GM19455 (cell line): ENCODE results near the gene DGCR2.
"Not testable (repeated sequence)": the region's sequence is repeated elsewhere in the genome, so short reads cannot be mapped to it uniquely, and the experiment has no call there.

Source experiments
- ATAC-seq: cut with Tn5 transposase; IDR thresholded peaks from one replicate; pipeline ENCODE4 v1.9.1; 2021; ENCODE audit not compliant: unreplicated experiment

DGCR2 gene

DNA sequence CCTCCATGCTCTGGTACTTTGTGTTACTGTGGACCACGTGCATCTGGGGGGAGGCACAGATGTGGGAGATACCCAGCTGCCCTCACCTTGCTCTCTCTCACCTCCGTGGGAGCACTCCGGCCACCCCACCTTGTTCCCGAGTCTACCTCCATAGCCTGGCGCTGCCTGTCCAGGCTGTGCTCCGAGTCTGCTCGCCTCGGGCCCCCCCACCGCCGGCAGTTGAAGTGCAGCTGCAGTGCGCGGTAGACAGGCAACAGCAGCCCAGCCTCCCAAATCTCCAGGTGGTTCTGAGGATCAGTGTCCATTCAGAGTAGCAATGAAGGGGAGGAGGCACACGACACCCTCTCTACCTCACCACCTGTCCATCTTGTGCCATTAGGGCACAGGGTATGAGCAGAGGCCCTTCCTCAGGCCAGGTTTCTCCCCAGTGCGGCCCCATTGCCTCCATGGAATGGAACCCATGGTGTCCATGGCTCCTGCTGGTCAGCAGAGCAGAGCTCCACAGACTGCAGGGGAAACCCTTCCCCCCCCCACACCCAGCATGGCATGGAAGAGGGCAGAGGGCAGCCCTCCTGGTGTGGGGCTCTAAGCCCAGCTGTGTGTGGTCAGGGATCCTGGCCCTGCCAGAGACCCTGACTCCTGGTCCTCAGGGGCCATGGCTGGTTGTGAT is 89.2 kb downstream of the DGCR2 start:
- ATAC-seq = not testable (repeated sequence)

- not testable (repeated sequence) for ATAC-seq
These were observed 89.9 kb downstream of the DGCR2 start for GRCh38 chr22:19032156-19032785.

GRCh38 chr22:19030889-19031252 is 91.3 kb downstream of the DGCR2 start:
- ATAC-seq = not testable (repeated sequence)

- ATAC-seq = not testable (repeated sequence)
These were observed 91.9 kb downstream of the DGCR2 start for GRCh38 chr22:19030226-19030888.

- not testable (repeated sequence) for ATAC-seq
These were observed 92.8 kb downstream of the DGCR2 start for GRCh38 chr22:19029113-19030103.

GRCh38 chr22:19028060-19028455 is 94.2 kb downstream of the DGCR2 start:
- ATAC-seq = not testable (repeated sequence)

- ATAC-seq = not testable (repeated sequence)
These were observed 94.7 kb downstream of the DGCR2 start for GRCh38 chr22:19027371-19028059.

DNA sequence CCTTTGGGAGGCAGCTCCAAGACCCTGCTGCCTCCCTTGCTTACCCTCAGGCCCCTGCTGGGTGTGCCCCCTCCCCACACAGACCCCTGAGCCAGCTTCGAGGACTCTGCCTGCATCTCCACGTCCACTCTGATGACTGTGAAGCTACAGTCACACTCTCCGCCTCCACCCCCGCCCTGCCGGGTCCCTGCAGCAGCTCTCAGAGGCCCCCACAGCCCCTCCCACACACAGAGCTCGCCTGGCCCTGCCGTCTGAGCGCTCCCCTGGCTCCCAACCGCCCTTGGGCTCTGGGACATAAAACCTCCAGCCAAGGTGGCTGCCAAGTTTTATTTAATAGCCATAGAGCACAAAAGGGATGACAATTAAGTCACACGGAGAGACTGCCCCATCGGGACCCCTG is 96.1 kb downstream of the DGCR2 start:
- ATAC-seq = not testable (repeated sequence)

DNA sequence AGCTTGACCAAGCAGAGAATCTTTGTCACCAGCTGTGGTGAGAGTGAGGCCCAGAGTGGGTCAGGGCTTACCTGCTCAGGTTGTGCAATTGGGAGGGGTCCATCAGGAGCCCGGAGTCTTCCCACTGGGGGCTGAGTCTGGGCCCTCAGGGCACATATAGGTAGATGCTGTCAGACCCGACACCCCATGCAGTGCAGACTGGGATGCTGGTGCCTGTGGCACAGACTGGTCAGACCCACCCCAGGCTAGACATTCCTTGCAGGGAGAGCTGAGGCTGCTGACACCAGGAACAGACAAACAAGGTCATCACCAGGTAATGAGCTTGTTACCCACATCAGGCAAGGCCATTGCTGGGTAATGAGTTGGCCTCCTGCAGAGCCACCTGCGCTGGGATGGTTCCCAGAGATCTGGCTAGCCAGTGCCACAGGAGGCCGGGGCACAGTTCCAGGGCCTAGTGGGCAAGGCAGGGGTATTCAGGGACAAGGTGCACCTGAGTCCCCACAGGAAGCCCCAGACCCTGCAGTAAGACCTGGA is 97.2 kb downstream of the DGCR2 start:
- ATAC-seq = not testable (repeated sequence)

DNA sequence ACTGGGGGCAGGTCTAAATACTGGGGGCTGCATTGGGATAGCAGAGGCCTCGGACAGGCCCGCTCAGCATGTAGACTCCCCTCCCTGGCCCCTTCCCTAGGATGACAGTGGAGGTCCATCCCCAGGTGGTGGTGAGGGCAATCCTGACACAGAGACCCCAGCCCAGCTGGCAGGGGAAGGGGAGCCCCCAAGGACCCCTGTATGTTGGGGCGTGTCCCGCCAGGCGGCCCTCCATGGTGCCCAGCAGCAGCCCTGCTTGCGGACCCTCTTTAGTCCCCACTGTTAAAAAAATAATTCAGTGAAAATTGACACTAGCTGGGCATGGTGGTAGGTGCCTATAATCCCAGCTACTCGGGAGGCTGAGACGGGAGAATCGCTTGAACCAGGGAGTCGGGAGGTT is 98.3 kb downstream of the DGCR2 start:
- not testable (repeated sequence) for ATAC-seq

DNA sequence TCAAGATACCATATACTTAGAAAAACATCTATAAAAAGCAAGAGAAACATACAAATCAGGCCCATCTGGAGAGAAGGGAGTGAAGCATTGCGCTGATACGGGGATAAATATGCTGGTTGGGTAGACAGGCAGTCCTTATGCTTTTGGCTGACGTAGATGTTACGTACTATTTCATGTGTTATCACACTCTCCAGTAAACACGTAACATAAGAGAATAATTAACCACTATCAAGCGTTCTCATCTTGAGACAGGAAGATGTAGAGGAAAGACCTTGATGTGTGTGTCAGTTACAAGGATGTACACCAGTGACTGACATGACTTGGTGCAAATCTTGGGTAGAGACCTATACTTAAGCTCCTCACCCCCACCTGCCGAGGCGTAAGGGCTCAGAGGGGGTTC is 99.5 kb downstream of the DGCR2 start:
- ATAC-seq = no peak

DNA sequence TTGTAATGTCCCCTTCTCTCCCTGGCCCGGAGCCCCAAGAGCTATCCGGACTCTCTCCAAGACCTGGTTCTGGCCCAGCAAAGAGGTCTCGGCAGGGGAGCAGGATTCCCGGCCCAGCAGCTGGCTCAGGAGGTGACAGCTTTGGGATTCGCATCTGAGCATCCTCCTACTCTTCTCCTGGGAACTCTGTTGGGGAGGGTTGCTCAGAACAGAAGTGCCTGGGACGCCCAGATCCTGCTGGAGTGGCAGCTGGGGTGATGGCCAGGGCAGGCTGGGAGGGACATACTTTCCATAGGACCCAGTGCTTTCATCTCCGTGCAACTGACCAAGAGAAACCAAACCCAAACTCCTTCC is 102.6 kb downstream of the DGCR2 start:
- ATAC-seq = no peak

DNA sequence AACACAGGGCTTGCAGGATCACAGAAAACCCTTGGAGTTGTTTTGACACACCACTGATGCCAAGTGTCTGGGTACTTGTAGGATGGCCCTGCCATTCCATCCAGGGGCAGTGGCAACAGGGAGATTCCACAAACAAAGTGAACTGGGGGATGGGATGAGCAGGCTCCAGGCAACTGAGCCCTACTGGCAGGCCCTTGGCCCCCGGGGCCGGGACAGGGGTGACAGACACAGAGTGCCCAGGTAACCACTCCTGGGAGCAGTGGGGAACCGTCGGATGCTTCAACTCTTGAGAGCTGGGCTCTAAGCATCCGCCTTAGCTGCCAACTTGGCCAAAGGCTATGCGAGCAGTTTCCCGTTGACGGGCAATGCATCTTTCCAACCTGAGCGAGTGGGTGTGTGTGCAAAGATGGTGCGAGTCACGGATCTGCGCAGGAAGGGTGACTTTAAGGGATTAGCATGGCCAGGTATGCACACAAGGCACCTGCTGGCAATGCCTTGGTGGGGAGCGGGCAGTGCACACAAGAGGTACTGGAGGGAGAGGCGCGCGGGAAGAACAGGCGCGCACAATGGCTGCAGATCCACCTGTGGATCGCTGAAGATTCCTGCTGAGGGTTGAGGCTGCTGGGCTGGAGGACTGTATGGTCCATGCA is 103.1 kb downstream of the DGCR2 start:
- no peak for ATAC-seq

DNA sequence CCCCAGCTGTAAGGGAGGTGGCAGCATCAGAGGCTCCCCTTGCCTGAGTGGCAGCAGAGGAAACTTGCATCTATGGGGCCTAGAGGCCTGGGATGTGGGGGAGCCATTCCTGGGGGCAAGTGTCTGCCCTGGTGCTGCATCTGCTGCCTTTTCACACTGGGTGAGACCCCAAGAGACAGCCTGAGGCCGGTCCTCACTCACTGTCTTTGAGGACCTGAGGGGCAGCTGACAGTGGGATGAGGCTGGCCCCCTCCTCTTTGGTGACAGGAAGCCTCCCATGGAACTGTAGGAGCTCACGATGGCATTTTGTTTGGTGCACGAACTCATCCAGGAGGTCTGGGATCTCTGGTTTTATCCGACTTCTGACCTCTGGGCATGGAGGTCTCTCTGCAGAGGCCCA is 104.0 kb downstream of the DGCR2 start:
- no peak for ATAC-seq

- ATAC-seq = no peak
These were observed 106.0 kb downstream of the DGCR2 start for GRCh38 chr22:19016081-19016766.

GRCh38 chr22:19014886-19015285 is 107.3 kb downstream of the DGCR2 start:
- no peak for ATAC-seq

DNA sequence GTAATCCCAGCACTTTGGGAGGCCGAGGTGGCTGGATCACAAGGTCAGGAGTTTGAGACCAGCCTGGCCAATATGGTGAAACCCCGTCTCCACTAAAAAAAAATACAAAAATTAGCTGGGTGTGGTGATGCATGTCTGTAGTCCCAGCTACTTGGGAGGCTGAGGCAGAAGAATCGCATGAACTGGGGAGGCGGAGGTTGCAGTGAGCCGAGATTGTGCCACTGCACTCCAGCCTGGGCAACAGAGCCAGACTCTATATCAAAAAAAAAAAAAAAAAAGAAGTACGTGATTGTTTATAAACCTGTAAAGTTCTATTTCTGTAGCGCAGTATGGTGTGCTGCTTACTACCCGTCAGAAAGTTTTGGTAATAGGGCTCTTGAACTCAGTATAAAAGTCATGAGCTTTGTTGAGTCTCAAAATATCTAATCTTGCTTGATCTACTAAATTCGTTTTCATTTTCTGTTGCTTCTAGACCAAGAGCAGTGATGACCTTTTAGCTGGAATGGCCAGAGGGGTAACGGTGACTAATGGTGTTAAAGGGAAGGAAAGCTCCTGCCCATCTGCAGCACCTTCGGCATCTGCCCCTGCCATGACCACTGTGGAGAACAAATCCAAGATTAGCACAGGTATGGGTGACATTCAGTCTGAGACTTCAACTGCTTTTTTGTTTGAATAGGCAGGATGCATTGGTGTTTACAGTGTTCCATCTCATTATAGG is 108.2 kb downstream of the DGCR2 start:
- not testable (repeated sequence) for ATAC-seq

GRCh38 chr22:19013411-19013810 is 108.8 kb downstream of the DGCR2 start:
- not testable (repeated sequence) for ATAC-seq
